A172 (cell line): ENCODE results near the gene PCSK9. TPM values are rescaled to one million over a fixed set of nuclear protein-coding genes. Genes with fewer than 3 reads are reported as not detected.

ENCODE experiments used
- DNase-seq: peaks from one replicate; pipeline ENCODE4 v3.0.0-alpha.2; 2015; ENCODE audit warnings: low spot score
- total RNA-seq: library from RNA; depleted of rRNA; stranded (reverse); fragments of >200 nt; shearing (Covaris generic); gene quantifications from 2 replicates; pipeline ENCODE4 v1.2.3, GENCODE V29; 2014

PCSK9 gene
- total RNA-seq, 1 experiment from 2014 or later: not detected

- DNase-seq: no peak
These were observed 20.2 kb downstream of the PCSK9 start for GRCh38 chr1:55059302-55060132.

GRCh38 chr1:55060133-55060999, 21.0 kb downstream of the PCSK9 start:
- peak; percentile 10 for DNase-seq

- DNase-seq: no peak
These were observed 21.8 kb downstream of the PCSK9 start for GRCh38 chr1:55061000-55061705.

GRCh38 chr1:55061706-55062321, 22.5 kb downstream of the PCSK9 start:
- no peak for DNase-seq

- DNase-seq: no peak
These were observed 23.6 kb downstream of the PCSK9 start for GRCh38 chr1:55062801-55063576.

GRCh38 chr1:55063577-55063942, 24.2 kb downstream of the PCSK9 start:
- no peak for DNase-seq

- DNase-seq: no peak
These were observed 24.8 kb downstream of the PCSK9 start for GRCh38 chr1:55064071-55064581.

- DNase-seq: peak; percentile 40
These were observed 25.5 kb downstream of the PCSK9 start for GRCh38 chr1:55064861-55065263.

- no peak for DNase-seq
These were observed 26.3 kb downstream of the PCSK9 start for GRCh38 chr1:55065648-55066047.

GRCh38 chr1:55067022-55067778, 27.9 kb downstream of the PCSK9 start:
- no peak for DNase-seq

- DNase-seq: no peak
These were observed 28.6 kb downstream of the PCSK9 start for GRCh38 chr1:55067914-55068313.

GRCh38 chr1:55068638-55069037, 29.3 kb downstream of the PCSK9 start:
- DNase-seq: no peak

- DNase-seq: no peak
These were observed 29.9 kb downstream of the PCSK9 start for GRCh38 chr1:55069280-55069679.

- DNase-seq: no peak
These were observed 31.2 kb downstream of the PCSK9 start for GRCh38 chr1:55070293-55071164.

- peak; percentile 55 for DNase-seq
These were observed 32.1 kb downstream of the PCSK9 start for GRCh38 chr1:55071477-55071876.

- no peak for DNase-seq
These were observed 34.0 kb downstream of the PCSK9 start for GRCh38 chr1:55073187-55073916.

GRCh38 chr1:55074455-55074854, 35.1 kb downstream of the PCSK9 start:
- no peak for DNase-seq

GRCh38 chr1:55076356-55076755, 37.0 kb downstream of the PCSK9 start:
- no peak for DNase-seq
